OCI-LY7 (cell line): ENCODE results near the gene ZBTB16.

Source experiments
- CTCF ChIP-seq: fragments of 200-600 bp; sonication (generic); conservative IDR thresholded peaks from 2 replicates; pipeline ENCODE4 v1.5.1; 2014; ENCODE audit warnings: mild to moderate bottlenecking, antibody characterized with exemption, low read length, moderate library complexity, mixed read lengths
- EZH2phosphoT487 ChIP-seq: fragments of 200-600 bp; sonication (generic); IDR thresholded peaks from 2 replicates; pipeline ENCODE4 v1.6.1; 2018; ENCODE audit warnings: low read depth, borderline replicate concordance, mild to moderate bottlenecking, mixed run types, antibody characterized with exemption, low read length, moderate library complexity, mixed read lengths

- TF ChIP-seq CTCF (no peak), EZH2phosphoT487 (no peak)
Observed at GRCh38 chr11:114079511-114080065, 20.1 kb downstream of the ZBTB16 start.
